Measurements from ENCODE around the gene TCF7L1.
A peak's percentile ranks its signal among the peaks of the same experiment; 100 is the strongest.
"Not testable (repeated sequence)": the region's sequence is repeated elsewhere in the genome, so short reads cannot be mapped to it uniquely, and the experiment has no call there.

TCF7L1 gene

DNA sequence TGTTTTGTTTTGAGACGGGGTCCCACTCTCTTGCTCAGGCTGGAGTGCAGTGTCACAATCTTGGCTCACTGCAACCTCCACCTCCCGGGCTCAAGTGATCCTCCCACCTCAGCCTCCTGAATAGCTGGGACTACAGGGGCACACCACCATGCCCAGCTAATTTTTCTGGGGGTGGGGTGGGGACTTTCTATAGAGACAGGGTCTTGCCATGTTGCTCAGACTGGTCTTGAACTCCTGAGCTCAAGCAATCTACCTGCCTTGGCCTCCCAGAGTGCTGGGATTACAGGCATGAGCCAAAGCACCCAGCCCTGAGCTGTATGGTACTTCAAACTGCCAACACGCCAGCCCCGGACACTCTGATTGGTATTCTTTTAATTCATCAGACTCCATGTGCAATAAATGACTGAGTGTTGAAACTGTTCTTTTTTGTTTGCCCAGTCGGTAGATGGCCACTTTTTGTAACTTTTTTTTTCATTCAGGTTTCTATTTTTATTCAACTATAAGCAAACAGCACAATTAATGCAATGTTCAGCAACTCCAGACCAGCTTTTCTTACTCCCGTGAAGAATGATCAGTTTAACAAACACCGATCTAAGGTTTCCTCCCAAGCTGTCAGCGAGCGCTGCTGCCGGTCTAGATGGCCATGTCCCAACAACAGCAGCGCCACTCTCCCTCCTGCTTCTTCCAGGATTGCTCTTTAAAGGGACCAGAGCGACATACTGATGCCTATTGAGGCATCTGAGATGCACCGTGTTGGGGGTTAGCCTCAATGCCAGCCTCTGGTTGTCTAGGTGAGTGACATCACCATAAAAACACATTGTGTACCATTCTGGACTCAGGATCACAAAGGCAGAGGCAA lies 207.1 kb downstream of the TCF7L1 start:
- DNase-seq (no peak), ATAC-seq (no peak)
- Mint-ChIP-seq H3K27me3 (no peaks in the 10 kb centered on the region), H3K9me3 (no peaks in the 10 kb centered on the region), H3K4me1 (no peaks in the 10 kb centered on the region), H3K27ac (no peak overlapping the region), H3K4me3 (no peak overlapping the region), H3K36me3 (ENCODE audit: low read depth) (peaks cover 3% of the 10 kb centered on the region)

DNA sequence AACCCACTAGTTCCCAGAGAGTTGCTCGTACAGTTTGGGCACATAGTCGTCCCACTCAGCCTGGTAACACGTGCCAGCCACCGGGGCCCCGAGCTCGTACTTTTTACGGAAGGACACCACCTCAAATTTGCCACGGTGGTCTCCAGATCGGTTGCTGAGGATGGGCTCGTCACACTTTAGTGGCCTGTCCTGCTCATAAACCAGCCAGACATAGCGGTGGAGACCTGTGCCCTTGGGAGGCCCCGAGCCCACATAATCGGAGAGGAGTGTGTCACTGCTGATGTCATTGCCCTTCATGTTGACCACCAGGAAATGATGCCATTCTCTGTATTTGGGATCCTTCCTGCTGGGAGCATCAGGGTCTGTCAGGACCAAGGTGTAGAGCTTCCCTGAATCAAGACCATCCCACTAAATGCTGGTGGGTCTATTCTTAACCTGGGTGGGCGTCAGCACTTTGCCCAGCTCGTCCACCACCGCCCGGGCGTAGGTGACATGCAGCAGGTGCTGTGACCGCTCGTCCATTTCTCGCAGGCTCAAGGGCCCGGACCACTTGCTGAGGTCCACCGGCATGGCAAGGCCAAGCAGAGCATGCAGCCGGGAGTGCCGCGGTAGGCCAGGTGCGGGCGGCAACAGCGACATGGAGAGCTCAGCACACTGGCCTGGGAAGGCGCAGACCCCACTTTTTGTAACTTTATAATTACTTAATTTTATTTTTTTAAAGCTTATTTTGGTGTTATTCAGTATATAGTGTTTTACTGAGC lies 208.3 kb downstream of the TCF7L1 start:
- no peak for DNase-seq
- Mint-ChIP-seq H3K4me3 (no peak overlapping the region), H3K4me1 (no peaks in the 10 kb centered on the region), H3K9me3 (no peaks in the 10 kb centered on the region), H3K36me3 (ENCODE audit: low read depth) (peaks cover 3% of the 10 kb centered on the region), H3K27ac (no peak overlapping the region), H3K27me3 (no peaks in the 10 kb centered on the region)
- no peak for ATAC-seq

DNA sequence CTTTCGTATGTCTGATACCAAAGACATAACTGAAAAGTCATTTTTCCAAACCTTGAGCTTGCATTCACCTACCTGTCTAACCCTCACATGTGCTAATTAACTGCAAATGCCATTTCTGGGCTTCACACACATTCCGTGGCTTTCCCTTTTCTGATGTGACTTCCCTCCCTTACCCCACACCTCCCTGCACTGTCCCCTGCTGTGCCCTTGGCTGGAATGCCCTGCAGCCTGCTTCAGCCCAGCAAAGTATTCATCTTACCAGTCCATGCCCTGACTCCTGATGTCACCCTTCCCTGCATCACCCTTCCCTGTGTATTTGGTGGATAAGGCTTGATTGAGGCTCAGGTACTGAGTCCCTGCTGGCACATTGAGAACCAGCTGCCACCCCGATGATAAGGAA lies 209.0 kb downstream of the TCF7L1 start:
- ATAC-seq (no peak), DNase-seq (no peak)
- H3K9me3 Mint-ChIP-seq = no peaks in the 10 kb centered on the region
- peaks cover 3% of the 10 kb centered on the region for H3K36me3 Mint-ChIP-seq (ENCODE audit: low read depth)
- H3K4me3 Mint-ChIP-seq = no peak overlapping the region
- H3K4me1 Mint-ChIP-seq = no peaks in the 10 kb centered on the region
- H3K27me3 Mint-ChIP-seq = no peaks in the 10 kb centered on the region
- no peak overlapping the region for H3K27ac Mint-ChIP-seq

DNA sequence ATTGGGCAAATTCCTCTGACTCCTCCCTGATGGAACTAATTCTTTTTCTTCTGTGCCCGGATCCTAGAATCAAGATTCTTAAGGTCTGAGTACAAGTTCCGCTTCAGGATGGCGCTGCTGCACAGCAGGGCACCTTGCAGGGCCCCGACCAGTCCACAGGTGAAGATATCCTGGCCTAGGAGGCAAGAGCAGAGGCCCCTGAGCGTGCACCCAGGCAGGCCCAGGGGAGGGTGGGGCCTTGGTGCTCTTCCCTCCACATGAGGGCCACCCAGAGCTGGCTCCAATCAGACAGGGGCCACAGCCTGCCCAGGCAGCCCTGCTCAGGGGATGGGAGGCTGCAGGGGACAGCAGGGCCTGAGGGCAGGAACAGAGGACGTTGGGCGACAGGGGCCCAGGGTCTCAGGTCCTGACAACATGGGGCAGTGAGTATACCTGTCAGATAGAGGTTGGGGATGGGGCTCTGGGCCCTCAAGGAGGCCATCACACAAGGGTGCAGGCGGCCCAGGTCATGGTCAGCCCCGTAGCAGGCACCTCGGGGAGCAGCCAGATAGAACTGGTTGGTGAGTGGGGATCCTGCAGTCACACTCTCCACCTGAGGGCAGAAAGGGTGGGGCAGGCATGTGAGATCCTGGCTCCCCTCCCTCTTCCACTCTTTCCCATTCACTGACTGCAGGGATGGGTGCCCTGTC lies 210.2 kb downstream of the TCF7L1 start:
- not testable (repeated sequence) for H3K4me1 Mint-ChIP-seq, DNase-seq, ATAC-seq

DNA sequence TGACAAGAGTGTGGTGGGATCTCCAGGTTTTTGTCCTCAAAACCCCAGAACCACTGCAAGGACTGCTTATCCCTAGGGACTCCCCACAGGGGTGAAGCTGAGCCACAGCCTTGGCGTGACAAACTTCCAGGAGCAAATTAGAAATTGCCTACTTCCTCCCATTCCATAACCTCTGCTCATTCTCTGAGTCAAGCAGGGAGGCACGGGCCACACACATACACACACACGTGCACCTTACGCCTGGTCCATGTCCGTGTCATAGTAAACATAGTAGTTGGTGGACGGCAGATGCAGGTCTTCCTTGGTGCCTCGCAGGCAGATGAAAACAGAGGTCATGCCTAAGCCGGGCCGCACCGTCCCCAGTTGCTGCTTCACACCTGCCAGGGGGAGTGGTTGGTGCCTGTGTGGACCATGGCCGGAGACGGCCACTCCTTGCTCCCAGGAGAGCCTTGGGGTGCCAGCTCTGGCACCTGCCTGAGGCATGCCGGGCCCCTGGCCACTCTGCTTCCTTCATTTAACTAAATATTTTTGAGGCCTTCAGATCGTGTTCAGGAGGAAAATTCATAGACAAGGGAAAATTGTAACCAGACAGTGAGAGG lies 211.3 kb downstream of the TCF7L1 start:
- no peak for DNase-seq
- no peak for ATAC-seq
- Mint-ChIP-seq H3K27ac (no peak overlapping the region), H3K4me1 (no peaks in the 10 kb centered on the region), H3K36me3 (ENCODE audit: low read depth) (peaks cover 7% of the 10 kb centered on the region), H3K27me3 (no peaks in the 10 kb centered on the region), H3K4me3 (no peak overlapping the region), H3K9me3 (no peaks in the 10 kb centered on the region)

More for the DNA sequence above, 210.2 kb downstream of the TCF7L1 start:
- not testable (repeated sequence) for H3K4me3 Mint-ChIP-seq; H3K36me3 Mint-ChIP-seq (ENCODE audit: low read depth); H3K27ac Mint-ChIP-seq; H3K9me3 Mint-ChIP-seq; H3K27me3 Mint-ChIP-seq

DNA sequence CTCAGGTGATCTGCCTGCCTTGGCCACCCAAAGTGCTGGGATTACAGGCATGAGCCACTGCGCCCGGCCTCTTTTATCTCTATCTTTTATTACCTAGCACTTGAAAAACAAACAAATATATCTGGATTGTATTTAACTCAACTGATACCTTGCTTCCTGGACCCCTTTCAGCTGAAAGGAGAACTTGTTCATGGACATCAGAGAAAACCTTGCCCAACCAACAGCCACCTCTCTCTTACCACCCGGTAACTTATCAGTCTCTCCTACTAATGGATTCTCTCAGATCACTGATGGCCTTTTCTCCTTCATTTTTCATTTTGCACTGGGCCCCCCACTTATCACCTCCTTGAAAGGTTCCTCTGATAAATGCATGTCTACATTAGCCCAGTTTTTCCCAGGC lies 214.4 kb downstream of the TCF7L1 start:
- no peak for DNase-seq
- no peak for ATAC-seq
- Mint-ChIP-seq H3K27me3 (no peaks in the 10 kb centered on the region), H3K27ac (no peak overlapping the region), H3K36me3 (ENCODE audit: low read depth) (peaks cover 17% of the 10 kb centered on the region), H3K9me3 (no peaks in the 10 kb centered on the region), H3K4me3 (no peak overlapping the region), H3K4me1 (peaks cover under 1% of the 10 kb centered on the region)

DNA sequence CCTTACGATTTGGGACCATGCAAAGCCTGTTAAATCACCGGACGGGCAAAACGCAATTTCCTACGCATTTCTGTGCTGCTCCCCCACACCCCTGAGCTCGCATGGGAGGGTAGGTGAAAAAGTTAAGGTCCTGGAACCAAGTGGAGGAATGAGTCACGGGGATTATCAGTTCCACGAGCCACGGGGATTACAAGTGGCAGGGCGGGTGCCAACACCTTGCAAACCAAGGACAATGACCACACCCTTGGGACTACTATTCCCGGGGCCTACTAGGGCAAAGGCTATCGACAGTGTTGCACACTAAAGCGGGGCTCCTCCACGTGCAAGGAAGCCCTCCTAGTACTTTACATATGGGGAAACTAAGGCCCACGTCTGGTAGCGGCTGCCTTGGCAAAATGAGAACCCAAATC lies 220.7 kb downstream of the TCF7L1 start:
- no peak for ATAC-seq
- Mint-ChIP-seq H3K27ac (peak overlapping the region; percentile 89), H3K27me3 (no peaks in the 10 kb centered on the region), H3K36me3 (ENCODE audit: low read depth) (peaks cover 28% of the 10 kb centered on the region), H3K4me3 (peak overlapping the region; percentile 93), H3K4me1 (peaks cover 33% of the 10 kb centered on the region), H3K9me3 (no peaks in the 10 kb centered on the region)
- peak; percentile 4 for DNase-seq

DNA sequence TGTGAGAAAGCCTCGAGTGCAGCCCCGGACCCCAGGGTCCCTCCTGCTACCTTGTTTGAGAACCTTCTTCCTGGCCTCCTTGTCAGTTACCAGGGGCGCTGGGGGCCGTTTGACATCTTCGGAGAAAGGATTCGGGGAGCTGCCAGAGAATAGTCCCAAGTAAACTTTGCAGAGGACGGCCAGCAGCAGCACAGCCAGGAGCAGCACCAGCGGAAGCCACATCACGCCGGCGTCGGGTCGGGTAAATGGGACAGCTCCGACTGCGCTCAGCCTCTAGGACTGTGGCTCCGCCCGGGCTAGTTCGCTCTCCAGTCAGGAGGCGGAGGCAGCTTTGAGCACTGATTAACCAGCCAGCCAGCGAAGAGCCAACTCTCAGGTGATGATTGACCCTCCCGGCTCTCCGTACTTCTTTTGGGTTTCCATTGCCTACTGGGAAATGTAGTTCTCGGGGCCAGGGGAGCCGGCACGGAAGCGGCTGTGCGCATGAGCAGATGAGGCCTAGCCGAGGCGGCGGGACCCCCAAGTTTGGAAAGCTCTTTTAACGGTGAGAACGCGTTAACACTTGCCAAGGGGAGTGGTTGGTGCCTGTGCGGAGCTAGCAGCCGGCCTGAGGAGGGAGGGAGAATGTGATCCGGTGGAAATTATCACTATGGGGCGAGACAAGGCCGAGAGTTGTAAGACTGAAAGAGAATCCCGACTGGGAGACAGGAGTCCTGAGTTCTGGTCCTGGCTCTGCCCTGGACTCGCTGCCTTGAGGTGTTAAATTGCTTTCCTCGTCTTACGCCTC lies 221.3 kb downstream of the TCF7L1 start, which contains the start of the genes ELMOD3 and RETSAT:
Gene ELMOD3 (plus strand): TSS at position 484 of the 787 bp plus-strand sequence. CDS start 2,430 bp downstream, outside the sequence.
Gene RETSAT (minus strand): TSS at position 243 of the 787 bp plus-strand sequence. CDS start 21 bp downstream, at position 222.
- ATAC-seq = peak; percentile 99
- H3K36me3 Mint-ChIP-seq (ENCODE audit: low read depth) = peaks cover 30% of the 10 kb centered on the region
- H3K27ac Mint-ChIP-seq = peak within 1 kb of the TSS; percentile 89
- peaks cover 35% of the 10 kb centered on the region for H3K4me1 Mint-ChIP-seq
- peak within 1 kb of the TSS; percentile 93 for H3K4me3 Mint-ChIP-seq
- no peaks in the 10 kb centered on the region for H3K27me3 Mint-ChIP-seq
- H3K9me3 Mint-ChIP-seq = no peaks in the 10 kb centered on the region
- peak; percentile 94 for DNase-seq

DNA sequence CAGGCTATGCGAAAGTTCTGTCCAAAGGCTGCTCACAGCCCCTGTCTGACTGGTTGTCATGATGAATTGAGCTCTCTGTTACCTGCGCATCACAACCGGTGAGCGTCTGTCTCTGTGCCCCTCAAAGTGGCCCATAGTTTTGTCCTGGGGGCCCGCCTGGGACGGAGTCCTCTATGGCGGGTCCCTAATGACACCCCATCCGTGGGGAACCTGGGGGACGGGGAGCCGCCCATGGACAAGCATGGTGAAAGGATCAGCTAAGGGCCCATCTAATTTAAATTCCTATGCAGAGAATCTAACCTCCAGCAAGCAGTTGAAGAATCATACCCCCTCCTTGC lies 221.8 kb downstream of the TCF7L1 start:
- Mint-ChIP-seq H3K36me3 (ENCODE audit: low read depth) (peaks cover 31% of the 10 kb centered on the region), H3K27ac (peak overlapping the region; percentile 89), H3K4me3 (peak overlapping the region; percentile 93), H3K4me1 (peaks cover 35% of the 10 kb centered on the region), H3K9me3 (no peaks in the 10 kb centered on the region), H3K27me3 (no peaks in the 10 kb centered on the region)
- ATAC-seq (no peak), DNase-seq (peak; percentile 25)

DNA sequence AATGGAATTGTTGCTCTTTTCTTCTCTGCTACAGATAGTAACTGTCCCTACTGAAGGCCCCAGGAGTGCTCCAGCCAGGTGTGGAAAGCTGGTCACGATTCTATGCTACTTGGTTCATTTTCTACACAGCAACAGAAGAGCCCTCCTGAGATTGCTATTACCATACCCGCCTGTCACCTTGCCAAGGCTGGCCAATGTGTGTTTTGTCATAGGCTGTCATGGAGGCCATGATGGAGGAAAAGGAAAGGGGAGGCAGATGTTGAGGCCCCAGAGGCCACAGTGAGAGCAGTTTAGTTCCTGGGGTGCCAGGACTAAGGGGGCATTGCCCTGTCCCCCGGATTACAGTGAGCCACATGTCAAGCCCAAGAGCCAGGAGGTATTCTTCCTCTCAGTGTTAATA lies 222.3 kb downstream of the TCF7L1 start:
- no peak for ATAC-seq
- H3K4me1 Mint-ChIP-seq = peaks cover 35% of the 10 kb centered on the region
- H3K36me3 Mint-ChIP-seq (ENCODE audit: low read depth) = peaks cover 28% of the 10 kb centered on the region
- peak overlapping the region; percentile 93 for H3K4me3 Mint-ChIP-seq
- no peaks in the 10 kb centered on the region for H3K9me3 Mint-ChIP-seq
- H3K27ac Mint-ChIP-seq = peak overlapping the region; percentile 60
- H3K27me3 Mint-ChIP-seq = no peaks in the 10 kb centered on the region
- no peak for DNase-seq

DNA sequence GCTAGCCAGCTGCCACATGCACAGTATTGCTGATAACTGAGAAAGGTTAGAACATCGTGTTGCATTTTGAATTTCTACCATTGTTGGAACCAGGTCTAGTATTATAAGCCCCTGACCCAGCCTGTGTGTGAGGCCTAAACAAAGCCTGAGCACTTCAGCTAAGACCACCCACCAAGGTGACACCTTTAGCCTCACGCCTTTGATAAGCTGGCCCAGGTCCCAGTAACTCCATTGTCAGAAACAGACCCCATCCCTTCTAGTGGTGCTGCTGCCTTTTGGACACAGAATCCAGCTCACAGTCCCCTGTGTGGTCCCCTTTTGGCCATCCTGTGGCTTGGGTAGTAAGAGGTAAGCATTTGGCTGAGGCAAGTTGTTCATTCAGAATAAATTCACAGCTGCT lies 223.0 kb downstream of the TCF7L1 start:
- no peak overlapping the region for H3K4me3 Mint-ChIP-seq
- no peak for ATAC-seq
- DNase-seq = no peak
- H3K27ac Mint-ChIP-seq = no peak overlapping the region
- peaks cover 23% of the 10 kb centered on the region for H3K36me3 Mint-ChIP-seq (ENCODE audit: low read depth)
- H3K9me3 Mint-ChIP-seq = no peaks in the 10 kb centered on the region
- peaks cover 35% of the 10 kb centered on the region for H3K4me1 Mint-ChIP-seq
- H3K27me3 Mint-ChIP-seq = no peaks in the 10 kb centered on the region

DNA sequence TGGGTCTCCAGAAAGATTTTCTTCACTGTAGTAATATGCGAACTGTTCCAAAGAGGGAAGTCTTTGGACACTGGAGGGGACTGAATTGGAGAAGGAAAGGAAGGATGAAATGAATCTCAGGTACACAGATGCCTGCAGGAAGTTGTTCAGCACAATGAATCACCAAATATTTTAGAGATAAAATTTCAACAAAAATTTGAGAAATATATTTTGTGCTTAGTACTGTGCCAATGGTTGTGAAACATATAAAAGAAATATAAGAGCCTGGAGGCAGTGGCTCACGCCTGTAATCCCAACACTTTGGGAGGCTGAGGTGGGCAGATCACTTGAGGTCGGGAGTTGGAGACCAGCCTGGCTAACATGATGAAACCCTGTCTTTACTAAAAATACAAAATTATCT lies 224.5 kb downstream of the TCF7L1 start:
- Mint-ChIP-seq H3K9me3 (no peaks in the 10 kb centered on the region), H3K36me3 (ENCODE audit: low read depth) (peaks cover 29% of the 10 kb centered on the region), H3K27ac (no peak overlapping the region), H3K4me1 (peaks cover 33% of the 10 kb centered on the region), H3K4me3 (no peak overlapping the region), H3K27me3 (no peaks in the 10 kb centered on the region)
- no peak for DNase-seq
- ATAC-seq = no peak
